ENCODE results near the gene TCOF1.

DNA sequence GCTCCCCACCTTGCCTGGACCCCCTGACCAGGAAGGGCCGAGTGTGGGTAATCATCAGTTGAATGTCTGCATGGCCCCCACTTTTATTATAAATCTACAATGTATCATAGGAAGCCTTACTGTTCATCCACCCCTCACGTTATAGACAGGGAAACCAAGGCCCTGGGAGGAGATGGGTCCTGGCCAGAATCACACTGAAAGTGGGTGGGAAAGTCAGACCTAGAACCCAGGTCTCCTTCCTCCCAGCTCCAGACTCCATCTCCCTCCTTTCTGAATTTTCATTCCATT is 38.1 kb downstream of the TCOF1 start:
- TF ChIP-seq, protein P1, sequence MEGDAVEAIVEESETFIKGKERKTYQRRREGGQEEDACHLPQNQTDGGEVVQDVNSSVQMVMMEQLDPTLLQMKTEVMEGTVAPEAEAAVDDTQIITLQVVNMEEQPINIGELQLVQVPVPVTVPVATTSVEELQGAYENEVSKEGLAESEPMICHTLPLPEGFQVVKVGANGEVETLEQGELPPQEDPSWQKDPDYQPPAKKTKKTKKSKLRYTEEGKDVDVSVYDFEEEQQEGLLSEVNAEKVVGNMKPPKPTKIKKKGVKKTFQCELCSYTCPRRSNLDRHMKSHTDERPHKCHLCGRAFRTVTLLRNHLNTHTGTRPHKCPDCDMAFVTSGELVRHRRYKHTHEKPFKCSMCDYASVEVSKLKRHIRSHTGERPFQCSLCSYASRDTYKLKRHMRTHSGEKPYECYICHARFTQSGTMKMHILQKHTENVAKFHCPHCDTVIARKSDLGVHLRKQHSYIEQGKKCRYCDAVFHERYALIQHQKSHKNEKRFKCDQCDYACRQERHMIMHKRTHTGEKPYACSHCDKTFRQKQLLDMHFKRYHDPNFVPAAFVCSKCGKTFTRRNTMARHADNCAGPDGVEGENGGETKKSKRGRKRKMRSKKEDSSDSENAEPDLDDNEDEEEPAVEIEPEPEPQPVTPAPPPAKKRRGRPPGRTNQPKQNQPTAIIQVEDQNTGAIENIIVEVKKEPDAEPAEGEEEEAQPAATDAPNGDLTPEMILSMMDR (IDR thresholded peaks at IDR 0.05; ENCODE audit: low read length), result no peak
- no peak for TF ChIP-seq EZH2 (IDR thresholded peaks at IDR 0.05; ENCODE audit: borderline replicate concordance, low read length)

Measured in OCI-LY1 (cell line).